Embryonic facial prominence (tissue), 1 donor: ENCODE results near the gene CFAP100.
A peak's percentile ranks its signal among the peaks of the same experiment; 100 is the strongest.

Source experiments
- DNase-seq: peaks from one replicate; pipeline ENCODE4 v3.0.0-alpha.2; 2016; ENCODE audit errors: extremely low spot score

Gene CFAP100

DNA sequence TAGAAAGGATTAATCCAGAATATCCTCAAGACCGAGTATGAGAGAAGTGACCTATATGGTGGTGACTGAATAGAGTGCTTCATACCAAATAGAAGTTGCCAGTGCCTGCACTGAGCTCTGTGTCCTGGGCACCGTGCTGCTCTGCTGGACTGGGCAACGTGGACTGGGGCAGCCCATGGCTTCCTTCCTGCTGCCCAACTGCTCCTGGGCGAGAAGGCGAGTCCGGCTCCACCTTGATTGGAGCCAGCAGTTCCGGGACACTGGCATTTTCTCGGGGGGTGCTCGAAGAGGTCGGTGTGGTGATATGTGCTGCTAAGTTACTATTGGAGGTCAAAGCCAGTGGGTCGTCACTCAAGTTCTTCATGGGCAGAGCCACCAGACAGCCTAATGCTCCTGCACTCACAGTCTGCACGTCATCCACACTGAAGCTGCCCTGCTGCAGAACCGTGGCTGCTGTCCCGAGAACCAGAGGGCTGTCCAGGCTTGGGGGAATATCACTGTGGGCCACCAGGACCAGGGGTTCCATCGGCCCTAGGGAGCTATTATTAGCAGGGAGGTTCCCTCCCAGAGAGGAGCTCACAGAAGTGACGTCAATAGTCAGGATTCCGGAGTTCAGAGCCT, 66.9 kb downstream of the CFAP100 start:
- no peak for DNase-seq

DNA sequence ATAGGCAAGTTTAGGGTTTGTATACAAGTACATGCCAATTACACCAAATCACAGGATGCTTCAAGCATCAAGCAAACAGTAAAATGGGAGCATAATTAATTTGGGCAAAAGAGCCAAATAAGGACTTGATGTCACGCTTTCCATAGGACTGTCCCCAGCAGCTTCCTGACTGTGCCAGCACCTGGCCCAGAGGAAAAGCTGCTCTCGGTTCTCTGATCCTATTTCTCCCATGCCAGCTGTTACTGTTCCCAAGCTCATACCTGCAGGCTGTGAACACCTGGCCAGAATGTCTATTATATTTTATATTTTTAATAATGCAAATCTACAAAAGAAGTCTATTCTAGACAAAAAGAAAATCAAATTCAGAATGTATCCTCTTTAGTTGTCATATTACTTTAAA, 68.8 kb downstream of the CFAP100 start:
- DNase-seq, result no peak

DNA sequence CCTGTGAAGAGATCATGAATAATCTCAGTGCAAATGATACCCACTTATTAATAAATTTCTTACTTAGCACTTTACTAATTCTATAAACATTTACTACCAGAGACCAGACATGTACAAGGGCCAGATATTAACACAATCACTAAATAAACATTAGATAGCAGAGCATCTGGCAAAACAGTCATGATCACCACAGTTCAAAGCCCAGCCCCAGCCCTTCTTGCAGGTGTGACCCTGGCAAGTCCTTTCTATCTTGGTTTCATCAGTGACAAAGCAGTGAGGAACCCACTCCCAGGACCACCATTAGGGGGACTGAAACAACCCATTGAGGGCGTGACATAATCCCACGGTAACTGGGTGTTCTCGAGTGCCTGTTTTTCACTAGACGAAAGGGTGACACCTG, 69.4 kb downstream of the CFAP100 start:
- no peak for DNase-seq

DNA sequence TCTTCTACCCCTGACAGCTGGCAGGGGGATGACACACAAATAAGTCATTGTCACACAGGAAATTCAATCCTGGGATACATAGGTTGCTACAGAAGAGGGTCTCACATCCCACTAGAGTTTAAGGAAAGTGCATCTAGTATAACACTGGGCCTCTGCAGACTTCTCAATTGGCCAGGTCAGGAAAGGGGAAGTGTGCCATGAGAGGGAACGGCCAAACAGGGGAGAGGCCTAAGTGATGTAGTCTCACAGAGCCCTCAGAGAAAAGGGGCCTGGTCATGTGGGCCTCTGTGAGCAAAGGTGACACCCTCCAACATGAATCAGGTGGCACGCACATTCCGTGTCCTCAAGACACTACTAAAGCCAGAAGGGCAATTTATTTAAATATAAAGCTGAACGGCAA, 69.8 kb downstream of the CFAP100 start:
- DNase-seq, result no peak

DNA sequence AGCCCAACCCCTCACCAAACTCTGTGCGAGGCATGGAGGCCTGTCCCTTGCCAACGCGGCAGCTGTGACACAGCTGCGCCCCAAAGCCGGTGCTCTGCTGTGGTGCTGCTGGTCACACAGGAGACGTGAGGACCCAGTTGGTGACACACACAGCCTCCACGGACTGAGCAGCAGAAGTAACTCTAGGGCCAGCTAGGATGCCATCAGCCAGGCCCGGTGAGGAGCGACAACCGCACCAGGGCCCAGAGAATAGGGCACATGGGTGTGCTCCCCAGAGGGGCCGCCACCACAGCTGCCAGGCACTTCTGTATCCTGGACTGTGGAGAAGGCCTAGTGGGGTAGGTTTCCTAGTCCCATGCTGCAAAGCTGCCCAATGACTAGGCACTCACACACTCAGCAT, 70.3 kb downstream of the CFAP100 start:
- no peak for DNase-seq

DNA sequence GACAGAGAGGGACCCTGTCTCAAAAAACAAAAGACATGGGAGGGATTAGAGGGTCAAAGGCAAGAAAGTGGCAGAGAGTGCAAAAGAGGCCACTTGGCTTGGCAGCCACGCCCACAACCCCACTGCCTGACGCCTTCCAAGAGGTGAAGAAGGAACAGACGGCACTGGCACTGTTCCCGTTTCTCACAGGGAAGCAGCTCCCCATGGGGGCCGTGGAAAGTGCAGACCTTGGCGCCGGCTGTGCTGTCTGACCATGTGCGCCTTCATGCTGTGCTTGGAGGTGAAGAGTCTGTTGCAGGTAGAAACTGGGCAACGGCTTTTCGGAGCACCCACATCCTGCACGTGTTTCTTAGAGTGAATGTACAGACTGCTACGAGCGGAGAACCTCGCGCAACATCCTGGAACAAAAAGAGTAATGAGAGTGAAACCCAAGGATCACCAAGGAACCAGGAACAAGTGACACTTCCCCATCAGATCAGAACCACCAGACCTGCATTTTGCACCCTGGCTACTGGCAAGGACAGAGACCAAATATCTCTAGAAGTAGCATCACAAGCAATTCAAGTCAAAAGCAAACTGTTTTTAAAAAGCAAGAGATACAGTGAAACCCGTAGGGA, 71.3 kb downstream of the CFAP100 start:
- DNase-seq, result no peak

DNA sequence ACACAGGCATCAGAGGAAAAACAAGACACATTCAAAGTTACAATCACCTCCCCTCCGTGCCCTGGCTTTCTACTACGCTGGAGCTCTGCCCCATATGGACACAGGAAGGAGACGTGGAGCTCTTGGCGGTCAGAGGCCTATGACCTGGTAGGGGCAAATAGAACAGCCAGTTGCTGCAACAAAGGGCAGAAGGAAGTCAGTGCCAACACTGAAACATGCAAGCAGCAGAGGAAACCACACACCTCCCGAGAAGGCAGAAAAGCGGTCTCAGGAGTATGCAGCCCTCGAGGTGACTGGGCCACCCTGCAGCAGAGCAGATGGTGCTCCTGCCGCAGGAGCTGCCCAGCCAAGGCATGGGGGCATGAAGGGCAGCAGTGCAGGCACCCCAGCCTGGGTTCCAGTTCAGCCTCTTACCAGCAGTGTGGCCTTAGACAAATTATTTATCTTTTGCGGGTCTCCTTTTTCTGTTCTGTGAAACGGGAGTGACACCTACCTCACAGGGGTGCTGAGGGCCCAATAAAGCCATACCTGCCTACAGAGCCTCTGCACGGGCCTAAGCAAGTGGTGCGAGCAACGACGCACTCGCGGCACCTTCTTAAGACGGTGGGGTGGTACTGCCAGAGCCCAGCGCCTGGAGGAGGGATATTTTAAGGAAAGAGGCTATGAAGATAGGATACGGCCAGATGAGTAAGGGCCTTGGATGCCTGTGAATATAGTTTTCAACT, 72.3 kb downstream of the CFAP100 start:
- no peak for DNase-seq

DNA sequence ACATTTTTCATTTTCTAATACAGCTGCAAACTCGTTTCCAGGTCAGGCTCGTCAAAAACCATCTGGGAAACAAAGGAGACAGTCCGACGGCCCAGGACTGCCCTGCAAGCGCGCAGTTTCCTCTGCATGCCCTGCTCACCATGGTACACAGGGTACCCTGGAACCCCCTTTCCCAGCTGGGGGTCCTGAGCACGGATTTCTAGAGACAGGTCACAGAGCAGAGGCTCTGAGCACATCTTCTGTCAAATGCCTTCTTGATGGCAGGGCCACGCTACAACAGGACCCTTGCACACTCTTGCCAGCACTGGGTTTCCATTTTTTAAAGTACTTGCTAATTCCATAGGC, 72.9 kb downstream of the CFAP100 start:
- DNase-seq, result no peak

DNA sequence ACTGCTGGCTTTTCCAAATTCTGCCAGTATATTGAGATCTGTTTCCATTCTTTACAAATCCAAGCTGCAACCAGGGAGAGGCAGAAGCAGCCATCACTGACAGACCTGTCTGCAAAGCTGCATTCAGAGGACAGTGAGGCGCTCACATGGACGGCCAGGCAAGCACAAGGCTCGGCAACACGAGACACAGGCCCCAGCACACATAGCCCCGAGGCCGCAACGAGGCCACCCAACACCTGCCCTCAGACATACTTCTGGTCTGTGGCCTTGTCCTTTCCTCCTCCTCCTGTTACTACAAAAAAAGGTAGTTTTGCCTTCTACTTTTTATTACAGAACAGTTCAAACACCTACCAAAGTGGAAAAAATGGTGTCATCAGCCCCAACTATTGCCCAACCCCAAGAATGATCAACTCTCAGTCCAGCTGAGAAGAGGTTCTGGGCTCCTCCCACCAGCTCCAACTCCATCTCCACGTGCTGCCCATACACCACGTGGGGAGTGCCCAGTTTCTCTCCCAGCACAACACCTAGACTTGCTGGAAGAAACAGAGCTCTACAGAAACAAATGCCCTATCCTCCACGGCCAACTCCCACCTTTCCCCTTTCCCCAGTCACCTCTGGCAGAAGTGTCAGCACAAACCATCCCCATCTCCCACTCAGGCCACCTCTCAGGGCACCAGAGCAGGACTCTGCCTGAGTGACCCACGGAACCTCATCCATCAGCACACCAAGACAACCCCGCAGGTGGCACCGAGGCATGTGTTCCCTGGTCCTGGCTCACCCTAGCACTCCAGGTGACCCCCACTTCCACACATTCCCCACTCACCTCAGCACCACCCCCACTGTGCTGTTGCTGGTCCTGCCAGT, 73.6 kb downstream of the CFAP100 start:
- DNase-seq, result no peak

DNA sequence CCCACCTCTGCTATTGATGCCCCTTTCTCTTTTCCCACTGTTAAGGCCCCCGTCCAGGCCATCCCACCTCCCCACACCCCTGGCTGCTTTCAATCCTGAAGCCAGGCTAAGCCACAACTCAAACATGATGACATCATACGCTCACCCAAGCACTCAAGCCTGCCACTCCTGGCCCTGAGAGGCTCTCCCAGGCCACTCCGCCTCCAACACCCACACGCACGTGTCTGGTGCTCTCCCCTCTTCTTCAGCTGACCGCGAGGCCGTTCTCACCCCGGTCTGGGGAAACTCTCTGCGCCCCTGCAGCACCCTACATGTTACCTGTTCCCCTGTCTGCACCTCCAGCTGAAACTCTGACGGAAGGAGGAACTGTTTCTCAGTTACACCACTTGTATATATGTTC, 74.8 kb downstream of the CFAP100 start:
- no peak for DNase-seq

DNA sequence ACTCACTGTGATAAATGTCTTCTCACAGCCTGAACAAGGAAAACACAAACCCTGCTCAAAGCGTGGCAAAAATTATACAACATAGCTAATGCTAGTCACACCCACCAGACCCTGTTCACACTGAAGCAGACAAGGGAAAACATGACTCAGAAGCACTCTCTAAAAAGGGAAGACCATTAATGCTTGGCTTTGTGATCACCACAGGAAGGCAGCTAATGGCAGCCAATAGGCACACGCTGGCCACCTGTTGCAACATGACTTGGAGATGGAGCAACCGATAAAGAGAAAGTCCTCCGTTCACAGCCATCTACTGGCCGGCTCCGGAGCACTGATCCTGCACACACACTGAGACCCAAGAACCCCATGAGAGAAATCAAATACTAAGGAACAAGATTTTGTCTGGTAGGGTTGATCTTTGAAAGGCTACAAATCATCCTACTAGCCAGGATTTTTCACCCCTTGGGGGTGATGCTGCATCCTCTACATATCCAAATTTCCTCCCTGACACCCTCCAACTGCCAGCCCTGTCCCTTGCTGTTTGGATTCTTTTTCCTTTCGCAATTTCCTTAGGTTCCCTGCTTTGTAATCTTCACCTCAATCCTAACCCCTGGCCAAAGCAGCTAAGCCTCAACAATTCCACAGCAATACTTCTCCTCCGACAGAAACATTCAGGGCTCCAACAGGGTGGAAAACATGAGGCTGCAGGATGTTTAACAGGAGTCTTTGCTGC, 77.7 kb downstream of the CFAP100 start:
- DNase-seq, result no peak

DNA sequence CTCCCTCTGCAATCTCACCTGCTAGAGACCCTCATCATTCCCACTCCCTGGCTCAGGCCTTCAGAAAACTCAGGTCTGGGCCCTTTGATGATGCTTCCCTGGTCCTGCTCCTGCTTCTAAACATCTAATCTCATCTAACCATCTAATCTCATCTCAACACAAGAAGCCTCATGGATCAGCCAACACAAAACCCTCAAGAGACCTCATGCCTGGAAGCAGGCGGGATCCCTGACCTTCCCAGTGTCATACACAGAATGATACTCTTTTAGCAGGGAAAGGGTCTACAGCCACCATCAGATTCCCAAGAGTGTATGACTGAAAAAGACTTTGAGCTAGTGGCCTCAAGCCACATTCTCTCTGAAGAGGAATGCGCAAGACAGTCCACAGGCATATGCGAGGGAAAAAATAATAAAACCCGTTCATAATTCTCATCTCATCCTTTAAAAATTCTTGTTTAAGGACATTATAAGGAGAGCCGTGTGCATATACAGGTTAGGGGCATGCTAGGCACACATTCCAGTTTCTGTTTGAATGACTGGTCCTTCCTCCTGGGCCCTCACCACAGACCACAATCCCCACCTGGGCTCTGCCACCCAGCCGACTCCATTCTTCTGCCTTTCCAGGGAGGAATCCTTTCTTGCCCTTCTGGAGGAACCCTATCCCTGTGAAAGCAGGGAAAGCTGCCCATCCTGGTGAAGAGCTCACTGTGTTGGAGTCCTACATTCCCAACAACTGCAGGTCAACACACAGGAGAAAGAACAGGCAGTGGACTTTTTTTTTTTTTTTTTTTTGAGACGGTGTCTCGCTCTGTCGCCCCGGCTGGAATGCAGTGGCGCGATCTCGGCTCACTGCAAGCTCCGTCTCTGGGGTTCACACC, 78.8 kb downstream of the CFAP100 start:
- no peak for DNase-seq

DNA sequence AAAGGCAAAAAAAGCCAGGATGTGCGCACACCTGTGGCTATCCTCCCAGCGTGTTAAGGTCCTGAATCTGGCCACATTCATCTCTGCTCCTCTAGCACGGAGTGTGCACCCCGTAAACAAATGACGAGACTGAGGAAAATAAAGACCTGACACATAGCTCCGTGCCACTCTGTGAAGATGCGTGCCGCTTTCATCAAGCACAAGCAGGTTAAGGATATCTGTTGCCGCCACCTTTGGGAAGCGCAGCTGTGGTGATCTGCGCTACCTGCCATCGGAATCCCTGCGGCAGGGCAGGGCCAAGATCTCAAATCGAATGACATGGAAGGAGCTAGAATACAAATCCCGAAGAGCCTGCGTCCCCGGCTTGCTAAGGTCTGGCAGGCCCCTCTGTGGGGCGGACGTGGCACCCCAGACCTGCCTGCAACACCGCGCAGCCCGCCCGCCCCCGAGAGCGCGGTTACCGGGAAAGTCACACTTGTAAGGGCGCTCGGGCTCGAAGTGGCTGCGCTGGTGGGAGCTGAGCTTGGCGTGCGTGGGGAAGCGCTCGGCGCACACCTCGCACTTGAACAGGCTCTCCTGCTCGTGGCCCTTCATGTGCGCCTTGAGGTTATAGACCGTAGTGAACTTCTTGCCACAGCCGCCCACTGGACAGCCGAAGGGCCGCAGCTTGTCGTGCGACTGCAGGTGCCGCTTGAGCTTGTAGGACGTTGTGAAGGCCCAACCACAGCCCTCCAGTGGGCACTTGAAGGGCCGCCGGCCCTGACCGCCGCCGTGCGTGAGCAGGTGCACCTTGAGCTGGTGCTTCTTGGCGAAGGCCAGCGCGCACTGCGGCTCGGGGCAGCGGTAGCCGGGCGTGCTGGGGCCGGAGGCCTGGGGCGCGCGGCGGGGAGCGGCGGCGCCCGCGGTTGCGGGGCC, 80.0 kb downstream of the CFAP100 start:
- DNase-seq, result no peak

DNA sequence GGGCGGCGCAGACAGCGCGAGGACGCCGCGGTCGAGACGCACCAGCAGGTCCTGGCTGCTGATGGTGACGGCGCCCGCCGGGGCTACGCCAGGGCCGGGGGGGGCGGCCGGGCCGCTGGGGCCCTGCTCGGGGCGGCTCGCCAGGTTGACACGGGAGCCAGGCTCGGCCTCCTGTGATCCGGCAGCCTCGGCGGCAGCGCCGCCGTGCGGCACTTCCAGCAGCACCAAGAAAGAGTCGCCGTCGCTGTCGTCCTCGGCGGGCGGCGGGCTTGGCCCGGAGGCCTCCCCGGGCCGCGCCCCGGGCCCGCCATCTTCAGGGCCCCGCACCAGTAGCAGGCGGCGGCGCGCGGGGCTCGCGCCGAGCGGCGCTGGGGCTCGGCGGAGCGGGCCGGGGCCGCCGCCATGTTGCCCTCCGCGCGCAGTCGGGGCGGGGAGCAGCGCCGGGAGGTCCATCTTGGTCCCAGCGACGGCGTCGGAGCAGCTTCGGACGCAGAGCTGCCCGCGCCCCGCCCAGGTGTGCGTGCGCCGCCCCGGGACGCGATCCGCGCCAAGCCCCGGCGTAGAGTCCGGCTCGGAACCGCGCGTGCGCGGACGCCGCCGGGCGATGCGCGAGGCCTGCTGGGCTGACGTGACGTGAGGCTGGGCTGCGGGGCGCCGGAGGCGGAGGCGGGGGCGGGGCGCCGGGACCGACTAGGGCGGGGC, 80.9 kb downstream of the CFAP100 start, which contains the start of gene ZXDC:
ZXDC (minus strand) TSS at position 479 of the 702 bp plus-strand sequence; CDS start at position 453, 26 bp downstream.
- DNase-seq, result peak; percentile 75

DNA sequence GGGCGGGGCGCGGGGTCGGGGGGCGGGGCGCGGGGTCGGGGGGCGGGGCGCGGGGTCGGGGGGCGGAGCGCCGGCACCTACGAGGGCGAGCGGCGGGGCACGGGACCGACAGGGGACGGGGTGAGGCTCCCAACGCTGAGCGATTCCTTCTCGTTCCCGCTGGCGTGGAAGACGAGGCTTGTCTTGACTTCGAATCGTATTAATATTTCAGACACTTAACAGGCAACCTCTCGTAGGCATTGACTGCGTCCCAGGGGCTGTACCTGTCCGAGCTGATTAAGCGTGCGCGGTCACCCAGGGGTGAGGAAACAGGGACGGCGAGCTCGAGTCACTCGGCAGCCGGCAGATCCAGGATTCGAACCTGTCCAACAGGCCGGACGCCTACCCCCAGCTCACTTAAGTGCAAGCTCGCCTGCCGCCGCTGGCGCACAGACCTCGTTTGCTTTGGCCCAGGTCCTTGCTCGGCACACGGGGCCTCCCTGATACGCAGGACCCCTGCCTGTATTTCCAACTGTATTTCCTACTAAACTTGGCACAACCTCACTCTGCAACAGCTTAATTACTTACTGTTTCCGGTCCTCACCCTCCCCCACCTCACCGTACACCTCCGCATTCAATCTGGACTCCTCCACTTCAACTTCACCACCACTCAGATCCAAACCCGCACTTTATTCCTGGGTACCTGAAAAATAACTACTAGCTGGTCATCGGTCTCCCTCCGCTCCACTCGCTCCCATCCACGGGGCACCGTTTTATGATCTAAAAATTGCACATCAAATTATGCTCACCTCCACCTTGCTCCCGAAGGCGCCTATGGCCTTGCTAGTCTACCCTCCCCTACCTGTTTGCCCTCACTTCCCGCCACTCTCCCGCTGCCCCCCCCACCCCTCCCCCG, 81.7 kb downstream of the CFAP100 start:
- peak; percentile 38 for DNase-seq

DNA sequence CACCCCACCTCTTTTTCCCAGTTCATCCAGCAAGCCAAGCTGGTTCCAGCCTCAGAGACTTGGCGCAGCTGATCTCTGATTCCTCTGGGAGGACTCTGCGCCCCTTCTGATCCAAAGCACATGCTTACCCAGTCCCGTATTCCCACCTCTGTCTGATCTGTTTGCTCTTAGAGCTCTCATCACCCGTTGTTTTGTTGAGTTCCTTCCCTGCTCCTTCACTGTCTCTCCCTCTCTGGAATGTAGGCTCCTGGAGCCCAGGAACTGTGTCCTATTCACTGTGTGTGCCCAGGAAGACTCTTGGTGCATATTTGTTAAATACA, 82.3 kb downstream of the CFAP100 start:
- no peak for DNase-seq

DNA sequence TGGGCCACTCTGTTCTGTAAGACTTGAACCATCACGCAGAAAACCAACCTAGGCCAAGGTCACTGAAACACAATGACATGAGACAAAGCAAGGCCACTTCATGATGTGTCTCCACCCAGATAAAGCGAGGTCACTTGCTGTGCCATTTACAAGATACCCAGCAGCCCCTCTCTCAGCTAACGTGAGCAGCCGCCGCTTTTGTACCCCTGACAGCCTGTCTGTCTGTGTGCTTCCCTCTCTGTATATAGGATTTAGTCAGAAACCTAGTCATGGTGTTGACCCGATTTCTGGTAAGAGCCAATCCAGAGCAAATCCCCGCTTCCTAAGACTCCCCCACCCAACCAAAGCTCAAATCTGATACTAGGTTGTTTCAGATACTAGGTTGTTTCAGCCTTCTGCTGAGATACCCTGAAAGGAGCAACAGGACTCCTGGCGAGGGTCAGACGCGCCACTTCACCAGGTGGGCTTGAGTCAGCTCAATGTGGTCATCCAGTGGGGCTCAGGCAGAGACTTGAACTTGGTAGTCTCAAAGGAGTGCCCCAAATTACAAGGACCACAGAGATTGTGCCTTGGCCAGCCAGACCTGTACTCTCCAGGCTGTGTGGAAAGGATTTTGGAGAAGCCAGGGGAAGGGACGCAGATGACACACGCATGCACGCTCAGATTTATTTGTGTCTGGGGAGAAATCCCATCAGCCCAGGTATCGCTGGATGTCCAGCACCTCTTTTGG, 84.0 kb downstream of the CFAP100 start:
- DNase-seq, result no peak
